ENCODE results near the gene PDE8A. TPM values are rescaled to one million over a fixed set of nuclear protein-coding genes. Genes with fewer than 3 reads are reported as not detected.

Gene PDE8A
- total and polyA plus RNA-seq, 2 of the 4 experiments (the other 2 are of a cell fraction) = 32.4 to 35.9 TPM

GRCh38 chr15:85013785-85014184 is 32.1 kb downstream of the PDE8A start:
- Histone ChIP-seq H3K4ac (ENCODE audit: low read depth, low read length) (no peak overlapping the region), H3K27me3 (ENCODE audit: control insufficient read depth, insufficient read depth, low read length) (no peaks in the 10 kb centered on the region), H2BK15ac (ENCODE audit: low read depth, low read length) (no peak overlapping the region), H4K20me1 (ENCODE audit: insufficient read depth, low read length) (peaks cover 50% of the 10 kb centered on the region), H2BK20ac (ENCODE audit: low read depth, low read length) (no peak overlapping the region), H2BK120ac (ENCODE audit: low read depth, low read length) (no peak overlapping the region), H3K36me3 (ENCODE audit: control insufficient read depth, insufficient read depth, low read length) (no peaks in the 10 kb centered on the region), H2AFZ (replicated peaks; ENCODE audit: low read length, poor library complexity) (no peak overlapping the region), H3K9ac (ENCODE audit: low read depth, low read length) (no peak overlapping the region), H4K8ac (ENCODE audit: low read depth in 2 of 2, low read length in 2 of 2) (no peak overlapping the region), H2BK5ac (ENCODE audit: low read depth, low read length, poor library complexity, severe bottlenecking) (no peak overlapping the region), H3K23ac (ENCODE audit: low read depth, low read length) (no peak overlapping the region), H2AK9ac (replicated peaks; ENCODE audit: low read depth, low read length, poor library complexity) (no peak overlapping the region), H3K18ac (ENCODE audit: low read depth, low read length) (no peak overlapping the region), H3K56ac (ENCODE audit: extremely low read depth, insufficient read depth, low read length) (no peak overlapping the region), H3K9me1 (ENCODE audit: insufficient read depth, low read length) (peaks cover 7% of the 10 kb centered on the region), H4K91ac (ENCODE audit: insufficient read depth, low read depth, low read length) (no peak overlapping the region), H3K4me3 (ENCODE audit: insufficient read depth, low read depth, low read length) (no peak overlapping the region), H3K79me1 (ENCODE audit: low read depth in 1 of 2, low read length in 2 of 2) (peaks cover 30 to 60% of the 10 kb centered on the region in 2 experiments), H3K9me3 (ENCODE audit: control insufficient read depth, insufficient read depth, low read length) (no peaks in the 10 kb centered on the region), H3K27ac (ENCODE audit: insufficient read depth, low read length) (no peak overlapping the region), H3K14ac (replicated peaks; ENCODE audit: low read depth, low read length) (peak overlapping the region; percentile 19; the same call in 1 of the 2 replicates), H3K4me2 (ENCODE audit: low read depth, low read length) (no peak overlapping the region), H3K4me1 (ENCODE audit: control insufficient read depth, insufficient read depth, low read length) (peaks cover 10% of the 10 kb centered on the region), H2AK5ac (ENCODE audit: low read depth, low read length) (no peak overlapping the region), H4K5ac (ENCODE audit: low read depth, low read length) (no peak overlapping the region)
- ATAC-seq (ENCODE audit: low read depth) = no peak
- TF ChIP-seq CEBPB (IDR thresholded peaks at IDR 0.05; ENCODE audit: low read depth, low read length) (no peak), USF2 (IDR thresholded peaks at IDR 0.05; ENCODE audit: low read depth, low read length) (no peak), RCOR1 (IDR thresholded peaks at IDR 0.05; ENCODE audit: insufficient replicate concordance, low read length) (no peak), BHLHE40 (IDR thresholded peaks at IDR 0.05; ENCODE audit: low read depth, low read length) (no peak)
- BruUV-seq (replicated peaks) = no TSS peak
- ChIA-PET POLR2A (ENCODE audit: unreplicated experiment) (no interaction called here), CTCF (no interaction called here)
- intact Hi-C loops (cut with micrococcal nuclease) (no loop called here), dilution Hi-C loops (cut with HindIII; ENCODE audit: low sequenced_read_pairs, unreplicated experiment) (no loop called here), in situ Hi-C loops (cut with MboI; ENCODE audit: low sequenced_read_pairs) (loop anchor here (10.0 kb wide), 1 partner anchor 61 kb away; no protein-coding TSS in a partner anchor)
- DNase-seq = no peak
- no CpG with 5 or more reads among the region's 4 CpGs for WGBS, 2 experiments (ENCODE audit: extremely low coverage in 2 of 2, insufficient read length in 1 of 2)
